Breast epithelium (tissue), 3 donors: ENCODE data around the gene PITX2.

ENCODE experiments used
- POLR2A ChIP-seq: fragments of 450-650 bp; IDR thresholded peaks from one replicate; pipeline ENCODE4 v1.6.1; 2016; ENCODE audit warnings: antibody characterized with exemption, mild to moderate bottlenecking, moderate library complexity
- POLR2AphosphoS5 ChIP-seq, 3 donors: sonication (generic); formaldehyde crosslinking; IDR thresholded peaks; one replicate each; pipeline ENCODE4 v1.6.1; 2017; ENCODE audit warnings: antibody characterized with exemption in 3 of 3
- TF ChIP-seq, protein P1 (sequence below), 3 donors: fragments of 450-650 bp; IDR thresholded peaks; one replicate each; pipeline ENCODE4 v1.5.1; 2016 to 2017; ENCODE audit warnings: antibody characterized with exemption in 3 of 3, mild to moderate bottlenecking in 3 of 3, moderate library complexity in 3 of 3

DNA sequence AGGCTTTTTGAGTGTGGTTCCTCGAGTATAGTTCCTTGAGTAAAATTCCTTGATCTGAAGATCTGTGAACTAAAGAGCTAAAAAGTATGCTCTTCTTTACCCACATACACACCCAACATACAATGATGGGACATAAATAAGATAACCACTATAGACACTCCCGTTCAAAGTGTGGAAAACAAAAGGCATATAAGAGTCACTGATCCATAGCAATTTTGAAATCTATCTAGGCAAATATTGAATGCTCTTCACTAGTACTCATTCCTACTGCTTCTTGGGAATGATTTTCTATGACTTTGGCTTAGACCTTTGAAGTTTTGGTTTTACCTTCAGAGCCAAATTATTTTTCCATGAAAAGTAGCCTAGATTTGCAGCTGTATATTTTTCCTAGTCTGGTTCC lies 26.4 kb downstream of the PITX2 start:
- TF ChIP-seq, protein P1, sequence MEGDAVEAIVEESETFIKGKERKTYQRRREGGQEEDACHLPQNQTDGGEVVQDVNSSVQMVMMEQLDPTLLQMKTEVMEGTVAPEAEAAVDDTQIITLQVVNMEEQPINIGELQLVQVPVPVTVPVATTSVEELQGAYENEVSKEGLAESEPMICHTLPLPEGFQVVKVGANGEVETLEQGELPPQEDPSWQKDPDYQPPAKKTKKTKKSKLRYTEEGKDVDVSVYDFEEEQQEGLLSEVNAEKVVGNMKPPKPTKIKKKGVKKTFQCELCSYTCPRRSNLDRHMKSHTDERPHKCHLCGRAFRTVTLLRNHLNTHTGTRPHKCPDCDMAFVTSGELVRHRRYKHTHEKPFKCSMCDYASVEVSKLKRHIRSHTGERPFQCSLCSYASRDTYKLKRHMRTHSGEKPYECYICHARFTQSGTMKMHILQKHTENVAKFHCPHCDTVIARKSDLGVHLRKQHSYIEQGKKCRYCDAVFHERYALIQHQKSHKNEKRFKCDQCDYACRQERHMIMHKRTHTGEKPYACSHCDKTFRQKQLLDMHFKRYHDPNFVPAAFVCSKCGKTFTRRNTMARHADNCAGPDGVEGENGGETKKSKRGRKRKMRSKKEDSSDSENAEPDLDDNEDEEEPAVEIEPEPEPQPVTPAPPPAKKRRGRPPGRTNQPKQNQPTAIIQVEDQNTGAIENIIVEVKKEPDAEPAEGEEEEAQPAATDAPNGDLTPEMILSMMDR (IDR thresholded peaks at IDR 0.05) = no peak
- TF ChIP-seq POLR2A (no peak), POLR2AphosphoS5 (IDR thresholded peaks at IDR 0.05) (no peak)
